A673 (cell line): ENCODE data around the gene HDHD3. TPM values are rescaled to one million over a fixed set of nuclear protein-coding genes. Genes with fewer than 3 reads are reported as not detected.

ENCODE experiments used
- BruUV-seq: library from RNA; stranded (reverse); fragments of 400-500 nt; replicated peaks from 2 replicates; lab custom pipeline; 2021; lab: Mats Ljungman, UMichigan
- CTCF ChIA-PET: fragments of 300-600 bp; sonication (Branson Sonifier 250); formaldehyde crosslinking; loops from one replicate; lab custom pipeline; 2022; ENCODE audit warnings: antibody characterized with exemption; lab: Charles Lee
- POLR2A ChIA-PET: fragments of 300-600 bp; sonication (Branson Sonifier 250); formaldehyde crosslinking; loops from one replicate; lab custom pipeline; 2022; ENCODE audit warnings: antibody characterized with exemption; ENCODE audit not compliant: low non-redundant PET; lab: Charles Lee
- DNase-seq: peaks from one replicate; pipeline ENCODE4 v3.0.0-alpha.2; 2015; ENCODE audit warnings: low spot score
- H3K27ac ChIP-seq: fragments of 200-600 bp; sonication (generic); 2 replicates; pipeline ENCODE4 v1.5.1; 2016; ENCODE audit warnings: mixed run types, low read depth, mild to moderate bottlenecking, mixed read lengths, antibody characterized with exemption, low read length; ENCODE audit not compliant: poor library complexity, severe bottlenecking
- H3K27me3 ChIP-seq: fragments of 200-600 bp; sonication (generic); replicated peaks from 2 replicates; pipeline ENCODE4 v1.6.1; 2017; ENCODE audit warnings: mixed run types, low read depth, mild to moderate bottlenecking, mixed read lengths, antibody characterized with exemption, low read length; ENCODE audit not compliant: insufficient read depth, poor library complexity
- H3K36me3 ChIP-seq: fragments of 200-600 bp; sonication (generic); 2 replicates; pipeline ENCODE4 v1.6.1; 2016; ENCODE audit warnings: mixed run types, mild to moderate bottlenecking, mixed read lengths, antibody characterized with exemption, low read length; ENCODE audit not compliant: insufficient read depth, poor library complexity, severe bottlenecking
- H3K4me1 ChIP-seq: fragments of 200-600 bp; sonication (generic); 2 replicates; pipeline ENCODE4 v1.6.1; 2017; ENCODE audit warnings: mixed run types, mild to moderate bottlenecking, mixed read lengths, antibody characterized with exemption, low read length; ENCODE audit not compliant: insufficient read depth, poor library complexity, severe bottlenecking
- H3K4me3 ChIP-seq: fragments of 200-600 bp; sonication (generic); 2 replicates; pipeline ENCODE4 v1.5.1; 2016; ENCODE audit warnings: low read depth, mixed run types, mild to moderate bottlenecking, mixed read lengths, low read length; ENCODE audit not compliant: poor library complexity, severe bottlenecking
- H3K9me3 ChIP-seq: fragments of 200-600 bp; sonication (generic); 2 replicates; pipeline ENCODE4 v1.6.1; 2016; ENCODE audit warnings: mixed run types, low read depth, mild to moderate bottlenecking, mixed read lengths, antibody characterized with exemption, low read length; ENCODE audit not compliant: poor library complexity, severe bottlenecking
- EZH2 ChIP-seq: fragments of 200-600 bp; sonication (generic); IDR thresholded peaks from 2 replicates; pipeline ENCODE4 v1.6.1; 2017; ENCODE audit warnings: borderline replicate concordance, low read depth, mild to moderate bottlenecking, mixed read lengths, antibody characterized with exemption, low read length; ENCODE audit not compliant: poor library complexity, severe bottlenecking
- intact Hi-C: fragments of 100-400 bp; cut with micrococcal nuclease; formaldehyde crosslinking; loops from one replicate; pipeline ENCODE4 v1.10.0; 2022; ENCODE audit not compliant: unreplicated experiment
- total RNA-seq: library from RNA; stranded (reverse); gene quantifications from 2 replicates; pipeline ENCODE4 v1.2.3, GENCODE V29; 2021
- TF ChIP-seq, protein P1 (sequence below): fragments of 300-800, 200-600 bp; sonication (generic); conservative IDR thresholded peaks from 2 replicates; pipeline ENCODE4 v1.5.1; 2017; ENCODE audit warnings: low read depth, mild to moderate bottlenecking, antibody characterized with exemption, low read length, moderate library complexity, mixed read lengths

HDHD3 gene
- total RNA-seq, 1 experiment from 2014 or later: 9.4 TPM

- DNase-seq: peak; percentile 45
- Histone ChIP-seq H3K36me3 (no peaks in the 10 kb centered on the region), H3K9me3 (no peaks in the 10 kb centered on the region), H3K27me3 (no peaks in the 10 kb centered on the region), H3K4me1 (peaks cover 13% of the 10 kb centered on the region), H3K4me3 (no peak overlapping the region), H3K27ac (no peak overlapping the region)
- BruUV-seq: no TSS peak
- ChIA-PET CTCF (no interaction called here), POLR2A (no interaction called here)
- intact Hi-C loops: no loop called here
- TF ChIP-seq, protein P1, sequence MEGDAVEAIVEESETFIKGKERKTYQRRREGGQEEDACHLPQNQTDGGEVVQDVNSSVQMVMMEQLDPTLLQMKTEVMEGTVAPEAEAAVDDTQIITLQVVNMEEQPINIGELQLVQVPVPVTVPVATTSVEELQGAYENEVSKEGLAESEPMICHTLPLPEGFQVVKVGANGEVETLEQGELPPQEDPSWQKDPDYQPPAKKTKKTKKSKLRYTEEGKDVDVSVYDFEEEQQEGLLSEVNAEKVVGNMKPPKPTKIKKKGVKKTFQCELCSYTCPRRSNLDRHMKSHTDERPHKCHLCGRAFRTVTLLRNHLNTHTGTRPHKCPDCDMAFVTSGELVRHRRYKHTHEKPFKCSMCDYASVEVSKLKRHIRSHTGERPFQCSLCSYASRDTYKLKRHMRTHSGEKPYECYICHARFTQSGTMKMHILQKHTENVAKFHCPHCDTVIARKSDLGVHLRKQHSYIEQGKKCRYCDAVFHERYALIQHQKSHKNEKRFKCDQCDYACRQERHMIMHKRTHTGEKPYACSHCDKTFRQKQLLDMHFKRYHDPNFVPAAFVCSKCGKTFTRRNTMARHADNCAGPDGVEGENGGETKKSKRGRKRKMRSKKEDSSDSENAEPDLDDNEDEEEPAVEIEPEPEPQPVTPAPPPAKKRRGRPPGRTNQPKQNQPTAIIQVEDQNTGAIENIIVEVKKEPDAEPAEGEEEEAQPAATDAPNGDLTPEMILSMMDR: no peak
- no peak for TF ChIP-seq EZH2
Measured at GRCh38 chr9:113341712-113342410, 34.9 kb downstream of the HDHD3 start.

- TF ChIP-seq EZH2: no peak
- TF ChIP-seq, protein P1: no peak
- ChIA-PET POLR2A (interaction anchor here (0.6 kb wide), 1 partner anchor 65 kb away, joined by 11 read pairs; no protein-coding TSS in a partner anchor), CTCF (no interaction called here)
- peak within 1 kb of the TSS; percentile 66 for H3K4me3 ChIP-seq
- no peaks in the 10 kb centered on the region for H3K9me3 ChIP-seq
- peak within 1 kb of the TSS; percentile 66 for H3K27ac ChIP-seq
- BruUV-seq: no TSS peak
- H3K36me3 ChIP-seq: no peaks in the 10 kb centered on the region
- H3K4me1 ChIP-seq: peaks cover 13% of the 10 kb centered on the region
- intact Hi-C loops: no loop called here
- DNase-seq: peak; percentile 92
- H3K27me3 ChIP-seq: no peaks in the 10 kb centered on the region
Measured at GRCh38 chr9:113340011-113340699, 36.6 kb downstream of the HDHD3 start, which contains the start of gene WDR31. Gene WDR31 (minus strand): TSS chr9:113340275. CDS start chr9:113332022, 8,253 bp downstream.

- CTCF ChIA-PET: interaction anchor here (0.5 kb wide), 1 partner anchor 152 kb away, joined by 4 read pairs; no protein-coding TSS in a partner anchor
- no peak overlapping the region for H3K27ac ChIP-seq
- TF ChIP-seq, protein P1: no peak
- no peak for TF ChIP-seq EZH2
- intact Hi-C loops: no loop called here
- H3K4me3 ChIP-seq: no peak overlapping the region
- no peak for DNase-seq
- peaks cover 5% of the 10 kb centered on the region for H3K4me1 ChIP-seq
- BruUV-seq: no TSS peak
- H3K36me3 ChIP-seq: no peaks in the 10 kb centered on the region
- POLR2A ChIA-PET: no interaction called here
- no peaks in the 10 kb centered on the region for H3K27me3 ChIP-seq
- no peaks in the 10 kb centered on the region for H3K9me3 ChIP-seq
Measured at GRCh38 chr9:113337714-113338113, 39.1 kb downstream of the HDHD3 start.
